Right lung (tissue), 5 donors: ENCODE measurements around the gene TP53I13. TPM values are rescaled to one million over a fixed set of nuclear protein-coding genes. Genes with fewer than 3 reads are reported as not detected.

Experiments
- DNase-seq, 2 donors: peaks; one replicate each; pipeline ENCODE4 v3.0.0-alpha.2; 2013
- polyA plus RNA-seq, 5 donors: library from polyadenylated mRNA; unstranded; fragments of 120-200 nt; gene quantifications; one replicate each; pipeline versions ENCODE4 v1.2.1 to v1.2.3, GENCODE V29; 2013; ENCODE audit warnings: inconsistent platforms in 1 of 5, low replicate concordance in 1 of 5; ENCODE audit not compliant: insufficient read length in 5 of 5, insufficient read depth in 1 of 5

The TP53I13 gene
- polyA plus RNA-seq, 5 donors: 20.6 to 42.2 (median 30.6) TPM

GRCh38 chr17:29565643-29566472, 2.6 kb upstream of the TP53I13 start:
- DNase-seq: no peak

- DNase-seq: no peak
These were observed 1.8 kb upstream of the TP53I13 start, which contains the start of gene ABHD15 for GRCh38 chr17:29566473-29567303. Gene ABHD15 (minus strand): TSS chr17:29567037. CDS start chr17:29566966, 71 bp downstream.

GRCh38 chr17:29567304-29567553, 1.3 kb upstream of the TP53I13 start:
- no peak for DNase-seq

GRCh38 chr17:29567554-29568330, 759 bp upstream of the TP53I13 start:
- DNase-seq: no peak

GRCh38 chr17:29569245-29569950, 897 bp downstream of the TP53I13 start:
- no peak for DNase-seq

- DNase-seq: no peak
These were observed 2.0 kb downstream of the TP53I13 start for GRCh38 chr17:29570521-29570920.

GRCh38 chr17:29571486-29571882, 3.0 kb downstream of the TP53I13 start:
- no peak for DNase-seq

GRCh38 chr17:29571883-29572681, 3.6 kb downstream of the TP53I13 start:
- no peak for DNase-seq

GRCh38 chr17:29572691-29573557, 4.4 kb downstream of the TP53I13 start:
- DNase-seq: no peak

- DNase-seq: no peak
These were observed 5.0 kb downstream of the TP53I13 start for GRCh38 chr17:29573558-29573869.

- DNase-seq: no peak
These were observed 5.6 kb downstream of the TP53I13 start for GRCh38 chr17:29573871-29574731.

GRCh38 chr17:29574732-29575510, 6.4 kb downstream of the TP53I13 start:
- no peak for DNase-seq

GRCh38 chr17:29575511-29576213, 7.2 kb downstream of the TP53I13 start:
- DNase-seq: no peak

GRCh38 chr17:29576214-29577000, 7.9 kb downstream of the TP53I13 start:
- no peak for DNase-seq

- no peak for DNase-seq
These were observed 8.5 kb downstream of the TP53I13 start for GRCh38 chr17:29577001-29577370.

- DNase-seq: no peak
These were observed 9.1 kb downstream of the TP53I13 start for GRCh38 chr17:29577385-29578211.
